Skeletal muscle tissue (tissue), 4 donors: ENCODE data around the gene SORT1. TPM values are rescaled to one million over a fixed set of nuclear protein-coding genes. Genes with fewer than 3 reads are reported as not detected.

Experiments
- H3K27ac ChIP-seq: one replicate; pipeline ENCODE4 v1.7.0; 2013; ENCODE audit warnings: mild to moderate bottlenecking, low read depth, low read length, inconsistent platforms
- H3K27me3 ChIP-seq, 3 donors: one replicate each; pipeline ENCODE4 v1.7.0; 2013; ENCODE audit warnings: low read length in 3 of 3; ENCODE audit not compliant: control insufficient read depth in 3 of 3, insufficient read depth in 3 of 3
- H3K36me3 ChIP-seq, 3 donors: one replicate each; pipeline ENCODE4 v1.7.0; 2013; ENCODE audit warnings: low read length in 3 of 3; ENCODE audit not compliant: control insufficient read depth in 3 of 3, insufficient read depth in 3 of 3
- H3K4me1 ChIP-seq, 3 donors: one replicate each; pipeline ENCODE4 v1.7.0; 2013; ENCODE audit warnings: low read length in 3 of 3, mild to moderate bottlenecking in 3 of 3; ENCODE audit not compliant: control insufficient read depth in 3 of 3, insufficient read depth in 3 of 3
- H3K4me3 ChIP-seq, 3 donors: one replicate each; pipeline ENCODE4 v1.7.0; 2013; ENCODE audit warnings: low read length in 3 of 3
- H3K9ac ChIP-seq, 3 donors: one replicate each; pipeline ENCODE4 v1.7.0; 2013; ENCODE audit warnings: low read length in 3 of 3, mild to moderate bottlenecking in 3 of 3, moderate library complexity in 2 of 3, low read depth in 1 of 3
- H3K9me3 ChIP-seq, 3 donors: one replicate each; pipeline ENCODE4 v1.7.0; 2013; ENCODE audit warnings: low read length in 3 of 3; ENCODE audit not compliant: control insufficient read depth in 3 of 3
- total RNA-seq: library from RNA; depleted of rRNA; stranded (reverse); fragments of >200 nt; gene quantifications from one replicate; pipeline ENCODE4 v1.2.3, GENCODE V29; 2014
- donor health status: Osteomylitis.

The SORT1 gene
- total RNA-seq, 1 donor from 2014 or later: 22.4 TPM

DNA sequence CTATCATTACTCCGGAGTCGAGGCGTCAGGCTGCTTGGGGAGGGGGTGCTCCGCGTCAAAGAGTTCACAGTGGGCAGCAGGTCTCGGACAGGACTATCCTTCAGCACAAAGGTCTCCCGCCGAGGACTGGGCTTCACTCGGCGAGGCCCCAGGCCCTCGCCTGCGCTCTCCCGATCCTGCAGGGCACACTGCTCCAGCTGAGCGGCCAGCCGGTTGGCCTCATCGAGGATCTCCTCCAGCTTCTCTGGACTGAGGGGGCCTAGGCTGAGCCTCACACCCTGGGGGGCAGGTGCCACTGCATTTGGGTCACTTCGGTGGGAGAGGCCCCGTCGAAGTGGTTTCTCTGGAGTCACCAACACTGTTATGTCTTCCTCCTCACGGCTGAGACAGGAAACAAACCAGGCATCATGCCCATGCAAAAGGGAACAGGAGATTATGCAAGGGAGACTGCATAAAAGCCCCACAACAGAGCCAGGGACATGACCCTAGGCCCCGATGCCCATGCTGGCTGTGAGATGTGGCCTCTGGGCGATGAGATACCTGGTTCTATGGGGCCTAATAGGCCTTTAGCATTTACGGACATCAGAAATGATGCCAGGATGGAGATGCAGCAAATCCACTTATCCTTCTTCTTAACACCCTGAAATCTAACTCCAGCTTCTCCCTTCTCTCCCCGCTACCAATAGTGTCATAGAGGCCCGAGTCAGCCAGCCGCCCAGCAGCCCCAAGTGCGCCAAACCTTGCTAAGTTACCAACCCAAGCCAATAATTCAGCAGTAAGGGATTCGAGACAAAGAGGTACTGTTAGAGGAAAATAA, 115.8 kb downstream of the SORT1 start:
- Histone ChIP-seq H3K27me3 (no peaks in the 10 kb centered on the region), H3K27ac (no peak overlapping the region), H3K9me3 (no peaks in the 10 kb centered on the region), H3K36me3 (peaks cover 0 to 2% (median 0%) of the 10 kb centered on the region in 3 donors), H3K4me3 (peak overlapping the region in 2 of 3 donors; percentile 29 to 94), H3K4me1 (peaks cover 20 to 37% (median 23%) of the 10 kb centered on the region in 3 donors), H3K9ac (peak overlapping the region in 2 of 3 donors; percentile 74 to 87)

DNA sequence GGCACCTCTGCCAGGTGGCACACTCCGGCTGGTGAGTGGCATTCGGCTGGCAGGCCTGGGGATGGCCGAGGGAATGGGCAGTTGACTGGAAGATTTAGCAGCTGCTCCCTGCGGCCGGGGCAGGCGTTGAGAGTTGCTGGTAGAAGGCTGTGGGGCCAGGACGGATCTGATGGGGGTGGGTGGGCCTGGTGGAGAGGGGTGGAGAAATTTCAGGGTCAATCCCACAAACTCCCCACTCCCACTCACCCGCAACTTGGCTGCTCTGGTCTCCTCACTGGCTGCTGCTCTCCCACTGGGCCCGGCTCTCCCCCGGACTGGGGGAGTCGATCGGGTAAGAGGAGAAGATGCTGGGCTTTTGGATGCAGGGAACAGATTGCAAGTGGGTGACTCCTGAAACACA, 116.9 kb downstream of the SORT1 start:
- H3K9ac ChIP-seq: no peak overlapping the region

DNA sequence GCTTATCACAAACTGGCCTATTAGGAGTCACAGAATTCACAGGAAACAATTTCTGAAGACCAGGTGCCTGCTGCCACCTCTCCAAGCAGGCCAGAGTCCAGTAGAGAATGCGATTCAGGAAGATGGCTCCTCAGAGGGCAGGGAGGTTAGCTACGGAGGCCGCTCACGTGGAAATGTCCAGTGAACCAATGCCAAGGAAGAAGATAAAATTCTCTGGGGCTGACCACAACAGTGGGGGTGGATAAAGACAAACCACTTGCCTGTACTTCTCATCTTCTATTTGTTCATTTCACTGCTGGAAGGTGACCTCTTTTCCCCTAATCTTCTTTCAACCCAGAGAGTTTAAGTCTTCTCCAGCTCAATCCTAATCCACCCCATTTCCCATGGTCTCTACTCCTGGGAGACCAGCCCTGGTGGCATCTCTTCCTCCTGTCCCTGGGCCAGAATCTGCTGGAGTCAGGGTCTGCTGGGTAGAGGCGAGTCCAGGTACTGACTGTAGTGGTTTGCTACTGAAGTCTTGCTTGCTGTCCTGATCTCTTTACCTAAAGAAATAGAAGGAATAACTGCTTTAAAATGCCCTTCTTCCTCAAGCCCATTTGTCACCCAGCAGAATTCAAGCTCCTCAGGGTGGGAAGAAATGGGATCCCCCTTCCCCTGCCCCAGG, 118.0 kb downstream of the SORT1 start:
- Histone ChIP-seq H3K36me3 (peaks cover 0 to 2% (median 0%) of the 10 kb centered on the region in 3 donors), H3K27me3 (no peaks in the 10 kb centered on the region), H3K9me3 (no peaks in the 10 kb centered on the region), H3K27ac (no peak overlapping the region), H3K4me3 (no peak overlapping the region), H3K9ac (no peak overlapping the region), H3K4me1 (peaks cover 23 to 51% (median 32%) of the 10 kb centered on the region in 3 donors)

More for the DNA sequence above, 116.9 kb downstream of the SORT1 start:
- no peaks in the 10 kb centered on the region for H3K27me3 ChIP-seq
- no peak overlapping the region for H3K4me3 ChIP-seq
- no peak overlapping the region for H3K27ac ChIP-seq
- H3K9me3 ChIP-seq: no peaks in the 10 kb centered on the region
- peaks cover 21 to 39% (median 23%) of the 10 kb centered on the region in 3 donors for H3K4me1 ChIP-seq
- peaks cover 0 to 2% (median 0%) of the 10 kb centered on the region in 3 donors for H3K36me3 ChIP-seq

DNA sequence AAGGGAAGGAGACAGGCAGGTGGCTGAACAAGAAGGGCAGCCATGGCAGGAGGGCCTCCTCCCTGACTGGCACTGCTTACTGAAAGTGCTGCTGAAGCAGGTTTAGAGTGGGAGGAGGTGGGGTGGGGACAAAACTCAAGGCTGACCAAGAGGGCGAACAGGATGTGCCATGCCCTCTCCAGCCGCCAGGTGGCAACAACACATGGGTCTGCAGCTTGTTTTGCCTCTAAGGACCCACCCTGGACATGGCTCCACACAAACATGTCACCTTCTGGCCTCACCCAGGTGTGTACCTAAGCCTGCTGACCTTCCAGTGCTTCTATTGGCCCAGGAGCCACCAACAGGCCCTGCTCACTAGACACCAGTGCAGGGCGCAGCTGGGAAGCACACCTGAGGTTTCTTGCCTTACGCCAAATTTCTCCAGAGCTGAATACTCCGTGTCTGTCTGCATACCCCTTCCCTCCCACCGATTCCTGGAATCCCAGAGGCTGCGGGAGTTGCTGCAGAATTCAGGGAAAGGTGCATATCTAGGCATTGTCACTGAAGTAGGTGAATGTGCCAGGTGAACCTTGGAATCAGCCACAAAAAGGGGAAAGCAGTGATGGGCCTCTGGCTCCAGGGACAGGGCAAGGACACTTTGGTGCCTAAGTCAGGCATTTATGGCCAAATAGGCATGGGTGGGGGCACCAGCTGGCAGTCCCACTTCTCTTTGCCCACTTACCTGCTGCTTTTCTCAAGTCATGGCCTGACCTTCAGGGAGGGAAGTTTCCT, 120.1 kb downstream of the SORT1 start:
- H3K4me3 ChIP-seq: no peak overlapping the region
- no peak overlapping the region for H3K27ac ChIP-seq
- H3K9me3 ChIP-seq: no peaks in the 10 kb centered on the region
- peaks cover 13 to 41% (median 31%) of the 10 kb centered on the region in 3 donors for H3K4me1 ChIP-seq
- peak overlapping the region in 2 of 3 donors; percentile 51 to 54 for H3K9ac ChIP-seq
- no peaks in the 10 kb centered on the region for H3K27me3 ChIP-seq
- peaks cover 0 to 2% (median 0%) of the 10 kb centered on the region in 3 donors for H3K36me3 ChIP-seq

DNA sequence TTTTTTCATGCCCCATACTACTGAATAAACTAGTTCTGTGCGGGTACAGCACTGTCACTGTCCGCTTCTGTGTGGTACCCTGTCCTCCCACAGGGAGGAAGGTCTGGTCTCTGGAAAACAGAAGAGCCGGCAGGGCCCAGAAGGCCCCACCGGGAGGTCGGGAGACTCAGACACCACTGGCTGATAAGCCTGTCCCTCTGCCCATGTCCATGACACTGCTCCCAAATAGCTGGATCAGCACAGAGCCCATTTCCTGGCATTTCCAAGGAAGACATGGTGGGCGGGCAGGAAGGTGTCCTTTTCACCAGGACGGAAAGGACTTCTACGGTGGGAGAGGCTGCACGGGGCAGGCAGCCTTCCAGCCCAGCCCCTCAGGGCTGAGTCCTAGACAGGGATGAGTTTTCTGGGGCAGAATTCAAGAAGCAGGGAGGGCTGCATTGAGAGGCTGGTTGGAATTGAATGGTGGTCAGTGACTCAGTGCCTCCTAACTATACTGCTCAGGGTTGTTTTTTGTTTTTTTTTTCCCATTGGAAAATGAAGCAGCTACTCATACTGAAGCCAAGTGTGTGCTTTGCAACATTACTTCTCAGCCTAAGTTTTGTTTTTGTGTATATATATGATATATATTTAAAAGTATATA, 121.9 kb downstream of the SORT1 start:
- peaks cover 5 to 30% (median 26%) of the 10 kb centered on the region in 3 donors for H3K4me1 ChIP-seq
- H3K9me3 ChIP-seq: no peaks in the 10 kb centered on the region
- H3K36me3 ChIP-seq: peaks cover 0 to 5% (median 0%) of the 10 kb centered on the region in 3 donors
- no peak overlapping the region for H3K4me3 ChIP-seq
- H3K27ac ChIP-seq: no peak overlapping the region
- H3K9ac ChIP-seq: no peak overlapping the region
- H3K27me3 ChIP-seq: no peaks in the 10 kb centered on the region

DNA sequence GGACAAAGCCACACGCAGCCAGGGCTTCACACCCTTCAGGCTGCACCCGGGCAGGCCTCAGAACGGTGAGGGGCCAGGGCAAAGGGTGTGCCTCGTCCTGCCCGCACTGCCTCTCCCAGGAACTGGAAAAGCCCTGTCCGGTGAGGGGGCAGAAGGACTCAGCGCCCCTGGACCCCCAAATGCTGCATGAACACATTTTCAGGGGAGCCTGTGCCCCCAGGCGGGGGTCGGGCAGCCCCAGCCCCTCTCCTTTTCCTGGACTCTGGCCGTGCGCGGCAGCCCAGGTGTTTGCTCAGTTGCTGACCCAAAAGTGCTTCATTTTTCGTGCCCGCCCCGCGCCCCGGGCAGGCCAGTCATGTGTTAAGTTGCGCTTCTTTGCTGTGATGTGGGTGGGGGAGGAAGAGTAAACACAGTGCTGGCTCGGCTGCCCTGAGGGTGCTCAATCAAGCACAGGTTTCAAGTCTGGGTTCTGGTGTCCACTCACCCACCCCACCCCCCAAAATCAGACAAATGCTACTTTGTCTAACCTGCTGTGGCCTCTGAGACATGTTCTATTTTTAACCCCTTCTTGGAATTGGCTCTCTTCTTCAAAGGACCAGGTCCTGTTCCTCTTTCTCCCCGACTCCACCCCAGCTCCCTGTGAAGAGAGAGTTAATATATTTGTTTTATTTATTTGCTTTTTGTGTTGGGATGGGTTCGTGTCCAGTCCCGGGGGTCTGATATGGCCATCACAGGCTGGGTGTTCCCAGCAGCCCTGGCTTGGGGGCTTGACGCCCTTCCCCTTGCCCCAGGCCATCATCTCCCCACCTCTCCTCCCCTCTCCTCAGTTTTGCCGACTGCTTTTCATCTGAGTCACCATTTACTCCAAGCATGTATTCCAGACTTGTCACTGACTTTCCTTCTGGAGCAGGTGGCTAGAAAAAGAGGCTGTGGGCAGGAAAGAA, 122.9 kb downstream of the SORT1 start:
- no peaks in the 10 kb centered on the region for H3K27me3 ChIP-seq
- H3K9ac ChIP-seq: peak overlapping the region in 2 of 3 donors; percentile 38 to 66
- H3K36me3 ChIP-seq: peaks cover 0 to 3% (median under 1%) of the 10 kb centered on the region in 3 donors
- peak overlapping the region; percentile 73 for H3K27ac ChIP-seq
- no peak overlapping the region for H3K4me3 ChIP-seq
- H3K4me1 ChIP-seq: peaks cover 5 to 30% (median 26%) of the 10 kb centered on the region in 3 donors
- no peaks in the 10 kb centered on the region for H3K9me3 ChIP-seq

DNA sequence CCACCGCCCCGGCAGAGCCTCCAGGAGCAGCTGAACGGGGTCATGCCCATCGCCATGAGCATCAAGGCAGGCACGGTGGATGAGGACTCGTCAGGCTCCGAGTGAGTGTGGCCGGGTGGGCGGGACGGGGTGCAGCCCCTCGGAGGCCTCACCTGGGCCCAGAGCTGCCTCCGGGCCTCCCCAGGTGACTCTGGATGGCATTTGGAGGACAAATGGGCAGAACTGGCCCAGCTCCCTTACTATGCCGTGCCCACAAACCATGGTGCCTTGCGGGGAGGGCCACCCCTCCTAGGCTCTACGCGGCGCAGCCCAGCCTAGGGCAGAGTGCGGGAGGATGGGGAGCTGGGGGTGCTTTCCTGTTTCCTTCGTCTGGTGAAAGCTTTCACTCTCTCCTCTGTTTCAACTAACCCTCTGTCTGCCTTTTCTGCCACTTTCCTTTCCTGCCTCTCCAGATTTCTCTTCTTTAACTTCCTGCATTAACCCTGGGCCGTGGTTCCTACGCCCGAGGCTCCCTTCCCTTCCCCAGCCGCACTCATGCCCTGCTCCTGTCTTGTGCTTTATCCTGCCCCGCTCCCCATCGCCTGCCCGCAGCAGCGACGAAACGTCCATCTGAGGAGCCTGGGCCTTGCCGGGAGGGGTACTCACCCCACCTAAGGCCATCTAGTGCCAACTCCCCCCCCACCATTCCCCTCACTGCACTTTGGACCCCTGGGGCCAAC, 124.0 kb downstream of the SORT1 start:
- H3K9me3 ChIP-seq: no peaks in the 10 kb centered on the region
- H3K27ac ChIP-seq: peak overlapping the region; percentile 73
- no peak overlapping the region for H3K9ac ChIP-seq

DNA sequence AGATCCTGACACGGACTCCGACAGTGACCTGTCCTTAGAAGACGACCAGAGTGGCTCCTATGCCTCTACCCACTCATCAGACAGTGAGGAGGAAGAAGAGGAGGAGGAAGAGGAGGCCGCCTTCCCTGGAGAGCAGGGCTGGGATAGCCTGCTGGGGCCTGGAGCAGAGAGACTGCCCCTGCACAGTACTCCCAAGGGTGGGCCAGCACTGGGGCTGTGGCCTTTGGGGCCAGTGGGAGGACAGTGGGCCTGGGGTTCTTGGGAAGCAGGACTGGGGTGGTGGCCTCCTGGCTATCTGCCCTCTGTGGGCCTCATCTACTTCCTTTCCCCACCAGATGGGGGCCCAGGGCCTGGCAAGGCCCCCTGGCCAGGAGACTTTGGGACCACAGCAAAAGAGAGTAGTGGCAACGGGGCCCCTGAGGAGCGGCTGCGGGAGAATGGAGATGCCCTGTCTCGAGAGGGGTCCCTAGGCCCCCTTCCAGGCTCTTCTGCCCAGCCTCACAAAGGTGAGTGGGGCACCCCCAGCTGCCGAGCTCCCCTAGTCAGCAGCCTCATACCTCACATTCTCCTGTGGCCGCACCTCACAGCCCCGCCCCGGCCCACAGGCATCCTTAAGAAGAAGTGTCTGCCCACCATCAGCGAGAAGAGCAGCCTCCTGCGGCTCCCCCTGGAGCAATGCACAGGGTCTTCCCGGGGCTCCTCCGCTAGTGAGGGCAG, 124.7 kb downstream of the SORT1 start:
- Histone ChIP-seq H3K27me3 (no peaks in the 10 kb centered on the region), H3K27ac (no peak overlapping the region), H3K4me3 (no peak overlapping the region)

More for the DNA sequence above, 124.0 kb downstream of the SORT1 start:
- H3K4me1 ChIP-seq: peaks cover 5 to 30% (median 26%) of the 10 kb centered on the region in 3 donors
- peaks cover 0 to 7% (median 3%) of the 10 kb centered on the region in 3 donors for H3K36me3 ChIP-seq
- H3K27me3 ChIP-seq: no peaks in the 10 kb centered on the region
- H3K4me3 ChIP-seq: no peak overlapping the region

More for the DNA sequence above, 124.7 kb downstream of the SORT1 start:
- H3K4me1 ChIP-seq: peaks cover 5 to 30% (median 26%) of the 10 kb centered on the region in 3 donors
- H3K36me3 ChIP-seq: peaks cover 0 to 7% (median 3%) of the 10 kb centered on the region in 3 donors
- no peaks in the 10 kb centered on the region for H3K9me3 ChIP-seq
- H3K9ac ChIP-seq: no peak overlapping the region
